ENCODE measurements around the gene FCER1A. TPM values are rescaled to one million over a fixed set of nuclear protein-coding genes. Genes with fewer than 3 reads are reported as not detected.

FCER1A gene
- total RNA-seq, 1 experiment from 2014 or later, result not detected

DNA sequence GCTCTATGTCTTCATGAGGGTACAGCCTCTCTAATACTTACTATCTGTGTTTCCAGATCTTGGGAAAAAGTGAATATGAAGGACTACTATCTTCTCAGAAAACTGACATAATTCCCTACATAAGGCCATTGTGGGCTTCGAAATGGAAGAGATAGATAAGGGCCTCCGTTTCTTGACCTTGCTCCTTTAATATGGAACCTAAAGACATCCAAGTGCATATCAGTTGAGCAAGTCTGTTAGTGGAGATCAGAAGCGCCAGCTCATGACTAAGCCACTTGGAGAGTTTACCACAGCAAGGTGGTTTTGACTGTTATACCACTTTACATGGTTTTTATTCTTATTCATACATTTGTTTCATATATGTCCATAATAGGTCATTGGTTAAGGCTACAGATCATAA, 35.3 kb upstream of the FCER1A start:
- CTCF ChIA-PET, result no interaction called here
- H3K27me3 ChIP-seq (replicated peaks; ENCODE audit: insufficient read depth, low read depth, low read length, poor library complexity), result peaks cover 5% of the 10 kb centered on the region
- no peak overlapping the region for H3K27ac ChIP-seq (ENCODE audit: low read depth, low read length, poor library complexity, severe bottlenecking)
- H3K36me3 ChIP-seq (ENCODE audit: insufficient read depth, low read length, poor library complexity, severe bottlenecking), result no peaks in the 10 kb centered on the region
- intact Hi-C loops (cut with micrococcal nuclease; ENCODE audit: unreplicated experiment), result no loop called here
- TF ChIP-seq, protein P1, sequence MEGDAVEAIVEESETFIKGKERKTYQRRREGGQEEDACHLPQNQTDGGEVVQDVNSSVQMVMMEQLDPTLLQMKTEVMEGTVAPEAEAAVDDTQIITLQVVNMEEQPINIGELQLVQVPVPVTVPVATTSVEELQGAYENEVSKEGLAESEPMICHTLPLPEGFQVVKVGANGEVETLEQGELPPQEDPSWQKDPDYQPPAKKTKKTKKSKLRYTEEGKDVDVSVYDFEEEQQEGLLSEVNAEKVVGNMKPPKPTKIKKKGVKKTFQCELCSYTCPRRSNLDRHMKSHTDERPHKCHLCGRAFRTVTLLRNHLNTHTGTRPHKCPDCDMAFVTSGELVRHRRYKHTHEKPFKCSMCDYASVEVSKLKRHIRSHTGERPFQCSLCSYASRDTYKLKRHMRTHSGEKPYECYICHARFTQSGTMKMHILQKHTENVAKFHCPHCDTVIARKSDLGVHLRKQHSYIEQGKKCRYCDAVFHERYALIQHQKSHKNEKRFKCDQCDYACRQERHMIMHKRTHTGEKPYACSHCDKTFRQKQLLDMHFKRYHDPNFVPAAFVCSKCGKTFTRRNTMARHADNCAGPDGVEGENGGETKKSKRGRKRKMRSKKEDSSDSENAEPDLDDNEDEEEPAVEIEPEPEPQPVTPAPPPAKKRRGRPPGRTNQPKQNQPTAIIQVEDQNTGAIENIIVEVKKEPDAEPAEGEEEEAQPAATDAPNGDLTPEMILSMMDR (conservative IDR thresholded peaks at IDR 0.05; ENCODE audit: low read depth, low read length), result no peak
- TF ChIP-seq EZH2 (IDR thresholded peaks at IDR 0.05; ENCODE audit: borderline replicate concordance, low read depth, low read length, poor library complexity, severe bottlenecking), result no peak
- no peaks in the 10 kb centered on the region for H3K4me1 ChIP-seq (ENCODE audit: insufficient read depth, low read length, poor library complexity, severe bottlenecking)
- no peak for DNase-seq (ENCODE audit: low spot score)
- no peaks in the 10 kb centered on the region for H3K9me3 ChIP-seq (ENCODE audit: low read depth, low read length, poor library complexity, severe bottlenecking)
- BruUV-seq (replicated peaks), result no TSS peak
- POLR2A ChIA-PET (ENCODE audit: low non-redundant PET), result no interaction called here
- no peak overlapping the region for H3K4me3 ChIP-seq (ENCODE audit: low read depth, low read length, poor library complexity, severe bottlenecking)

DNA sequence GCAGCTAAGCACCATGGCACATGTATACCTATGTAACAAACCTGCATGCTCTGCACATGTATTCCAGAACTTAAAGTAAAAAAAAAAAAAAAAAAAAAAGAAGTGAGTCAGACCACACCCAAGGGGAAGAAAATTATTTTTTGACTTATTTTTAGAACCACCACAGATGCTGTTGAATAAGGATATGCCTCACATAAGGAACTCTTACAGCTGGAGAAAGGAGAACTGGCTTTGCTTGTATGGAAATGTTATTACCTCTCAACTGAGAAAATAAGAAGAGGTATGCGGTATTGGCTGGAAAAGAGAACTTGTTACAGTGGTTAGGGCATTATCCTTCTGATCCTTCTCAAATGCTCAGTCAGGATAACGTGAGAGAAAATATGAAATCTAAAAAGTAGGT, 27.5 kb upstream of the FCER1A start:
- Histone ChIP-seq H3K4me1 (ENCODE audit: insufficient read depth, low read length, poor library complexity, severe bottlenecking) (no peaks in the 10 kb centered on the region), H3K9me3 (ENCODE audit: low read depth, low read length, poor library complexity, severe bottlenecking) (no peaks in the 10 kb centered on the region), H3K36me3 (ENCODE audit: insufficient read depth, low read length, poor library complexity, severe bottlenecking) (no peaks in the 10 kb centered on the region), H3K27ac (ENCODE audit: low read depth, low read length, poor library complexity, severe bottlenecking) (no peak overlapping the region), H3K4me3 (ENCODE audit: low read depth, low read length, poor library complexity, severe bottlenecking) (no peak overlapping the region), H3K27me3 (replicated peaks; ENCODE audit: insufficient read depth, low read depth, low read length, poor library complexity) (peaks cover 26% of the 10 kb centered on the region)
- intact Hi-C loops (cut with micrococcal nuclease; ENCODE audit: unreplicated experiment), result no loop called here
- no peak for DNase-seq (ENCODE audit: low spot score)
- POLR2A ChIA-PET (ENCODE audit: low non-redundant PET), result no interaction called here
- TF ChIP-seq, protein P1 (conservative IDR thresholded peaks at IDR 0.05; ENCODE audit: low read depth, low read length), result no peak
- BruUV-seq (replicated peaks), result no TSS peak
- CTCF ChIA-PET, result no interaction called here

GRCh38 chr1:159275891-159276290, 26.2 kb upstream of the FCER1A start:
- intact Hi-C loops (cut with micrococcal nuclease; ENCODE audit: unreplicated experiment), result no loop called here
- Histone ChIP-seq H3K36me3 (ENCODE audit: insufficient read depth, low read length, poor library complexity, severe bottlenecking) (no peaks in the 10 kb centered on the region), H3K4me3 (ENCODE audit: low read depth, low read length, poor library complexity, severe bottlenecking) (no peak overlapping the region), H3K27me3 (replicated peaks; ENCODE audit: insufficient read depth, low read depth, low read length, poor library complexity) (peaks cover 38% of the 10 kb centered on the region), H3K4me1 (ENCODE audit: insufficient read depth, low read length, poor library complexity, severe bottlenecking) (no peaks in the 10 kb centered on the region), H3K27ac (ENCODE audit: low read depth, low read length, poor library complexity, severe bottlenecking) (no peak overlapping the region), H3K9me3 (ENCODE audit: low read depth, low read length, poor library complexity, severe bottlenecking) (no peaks in the 10 kb centered on the region)
- ChIA-PET CTCF (no interaction called here), POLR2A (ENCODE audit: low non-redundant PET) (interaction anchor here (0.7 kb wide), 1 partner anchor 652 kb away, joined by 7 read pairs; no protein-coding TSS in a partner anchor)
- no peak for TF ChIP-seq EZH2 (IDR thresholded peaks at IDR 0.05; ENCODE audit: borderline replicate concordance, low read depth, low read length, poor library complexity, severe bottlenecking)
- TF ChIP-seq, protein P1 (conservative IDR thresholded peaks at IDR 0.05; ENCODE audit: low read depth, low read length), result no peak
- BruUV-seq (replicated peaks), result no TSS peak
- no peak for DNase-seq (ENCODE audit: low spot score)

All from A673 (cell line).